GM19099 (cell line): ENCODE data around the gene POLR3G.
A peak's percentile ranks its signal among the peaks of the same experiment; 100 is the strongest.

Experiments
- POLR2A ChIP-seq: IDR thresholded peaks from 3 replicates; pipeline ENCODE4 v1.6.1; 2011; ENCODE audit warnings: low read depth; ENCODE audit not compliant: insufficient read length; ENCODE audit errors: extremely low read depth

The POLR3G gene

DNA sequence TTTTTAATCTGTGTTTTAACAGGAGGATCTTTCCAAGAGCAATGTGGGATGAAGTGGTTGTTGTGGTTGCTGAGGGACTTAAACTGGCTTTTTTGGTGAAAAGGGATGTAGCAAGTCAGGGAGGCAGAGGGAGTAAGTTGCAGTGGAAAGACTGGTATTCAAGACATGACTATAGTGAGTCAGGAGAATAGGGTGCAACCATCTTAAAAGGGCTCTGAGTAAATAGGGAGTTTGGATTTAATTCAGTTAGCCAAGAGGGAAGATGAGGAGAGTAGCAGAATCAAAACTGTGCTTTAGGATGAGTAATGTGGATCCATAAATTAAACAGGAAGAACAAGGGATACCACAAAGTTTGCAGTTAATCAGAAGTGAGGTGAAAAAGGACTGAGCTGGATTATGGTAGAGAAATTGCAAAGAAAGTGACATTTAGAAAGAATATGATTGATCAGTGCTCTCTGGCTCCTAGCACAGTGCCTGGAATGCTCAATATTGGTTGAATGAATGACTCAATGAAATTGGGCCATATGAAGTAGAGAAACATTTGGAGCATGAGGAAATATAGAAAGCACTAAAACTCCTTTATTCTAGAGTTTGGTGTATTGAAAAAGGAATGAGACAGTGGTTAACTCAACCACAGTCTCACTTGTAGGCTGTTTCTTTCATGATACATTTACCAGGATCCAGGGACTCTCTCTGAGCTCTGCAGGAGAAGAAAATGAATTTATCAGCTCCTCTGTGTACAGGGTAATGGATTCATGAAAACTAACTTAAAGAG is 5.1 kb downstream of the POLR3G start:
- no peak for TF ChIP-seq POLR2A

DNA sequence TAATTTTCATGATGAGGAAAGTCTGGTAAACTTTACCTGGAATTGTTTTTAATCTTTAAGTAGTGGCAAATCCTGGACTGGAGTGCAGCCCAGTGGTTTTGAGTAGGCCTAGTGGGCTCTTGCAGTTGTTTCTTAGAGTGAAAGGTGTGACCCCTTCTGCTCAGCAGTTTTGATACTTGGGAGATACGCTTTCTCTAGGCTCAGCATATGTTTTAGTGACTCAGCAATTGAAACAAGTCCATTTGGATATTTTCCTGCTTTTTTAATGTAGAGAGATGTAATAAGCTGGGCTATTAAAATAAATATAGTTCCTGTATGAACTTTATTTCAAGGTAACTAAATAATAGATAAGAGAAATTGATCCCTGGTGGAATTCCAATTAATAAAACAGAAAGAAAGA is 6.0 kb downstream of the POLR3G start:
- TF ChIP-seq POLR2A: no peak

DNA sequence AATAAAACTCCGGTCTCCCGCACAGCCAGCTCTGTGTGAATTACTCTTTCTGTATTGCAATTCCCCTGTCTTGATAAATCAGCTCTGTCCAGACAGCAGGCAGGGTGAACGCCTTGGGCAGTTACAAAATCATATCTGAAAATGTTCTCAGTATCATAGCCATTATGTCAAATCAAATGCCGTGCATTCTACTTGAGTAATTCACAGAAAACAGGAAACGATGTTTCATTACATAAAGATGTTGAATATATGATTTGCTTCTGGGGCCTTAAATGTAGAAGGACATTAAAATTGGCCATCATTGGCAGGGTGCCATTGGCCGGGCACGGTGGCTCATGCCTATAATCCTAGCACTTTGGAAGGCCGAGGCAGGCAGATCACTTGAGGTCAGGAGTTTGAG is 8.5 kb downstream of the POLR3G start:
- TF ChIP-seq POLR2A: no peak

DNA sequence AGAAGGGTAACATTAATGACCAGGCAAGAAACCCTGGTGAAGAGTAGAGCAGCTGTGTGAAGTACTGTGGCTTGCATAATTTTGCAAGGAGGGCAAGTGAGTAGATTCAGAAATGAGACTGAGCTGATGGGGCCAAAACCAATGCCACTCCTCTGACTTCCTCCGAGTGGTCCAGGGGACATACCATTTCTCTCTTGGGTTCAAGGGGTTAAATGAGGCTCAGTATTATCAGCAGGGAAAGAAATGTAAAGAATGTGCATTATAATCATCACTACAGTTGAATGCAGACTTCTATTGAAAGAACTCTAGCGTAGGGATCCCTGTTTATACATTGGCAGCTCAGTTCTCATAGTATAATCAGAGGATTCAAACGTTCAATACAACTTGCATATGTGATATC is 9.9 kb downstream of the POLR3G start:
- TF ChIP-seq POLR2A: no peak

DNA sequence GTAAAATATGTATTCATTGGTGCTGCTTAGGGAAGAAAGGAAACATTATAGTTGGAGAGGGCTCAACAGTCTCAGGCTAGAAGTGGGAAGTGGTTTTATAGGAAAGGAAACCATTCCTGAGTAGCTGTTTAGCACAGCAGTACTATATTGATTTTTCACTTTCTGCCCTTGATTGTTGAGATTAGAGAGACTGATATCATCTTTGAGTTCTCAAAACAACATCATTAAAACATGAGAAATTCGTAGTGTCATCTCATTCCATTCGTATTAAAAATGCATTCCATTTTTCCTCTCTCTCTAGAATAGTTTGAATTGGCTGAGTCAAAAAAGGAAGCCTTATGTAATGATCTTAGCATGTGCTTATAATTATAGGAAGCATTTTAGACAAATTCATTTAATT is 14.1 kb downstream of the POLR3G start:
- no peak for TF ChIP-seq POLR2A

DNA sequence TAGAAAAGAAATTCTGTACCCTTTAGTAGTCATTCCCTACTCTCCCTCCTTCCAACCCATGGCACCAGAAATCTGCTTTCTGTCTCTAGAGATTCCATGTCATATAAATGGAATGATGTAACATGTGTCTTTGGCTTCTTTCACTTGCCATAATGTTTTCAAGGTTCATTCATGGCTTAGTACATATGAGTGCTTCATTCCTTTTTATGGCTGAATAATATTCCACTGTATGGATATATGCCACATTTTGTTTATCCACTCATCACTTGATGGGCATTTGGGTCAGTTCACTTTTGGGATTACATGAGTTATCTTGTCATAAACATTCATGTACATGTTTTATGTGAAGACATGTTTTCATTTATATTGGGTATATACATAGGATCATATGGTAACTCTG is 19.4 kb downstream of the POLR3G start:
- no peak for TF ChIP-seq POLR2A

DNA sequence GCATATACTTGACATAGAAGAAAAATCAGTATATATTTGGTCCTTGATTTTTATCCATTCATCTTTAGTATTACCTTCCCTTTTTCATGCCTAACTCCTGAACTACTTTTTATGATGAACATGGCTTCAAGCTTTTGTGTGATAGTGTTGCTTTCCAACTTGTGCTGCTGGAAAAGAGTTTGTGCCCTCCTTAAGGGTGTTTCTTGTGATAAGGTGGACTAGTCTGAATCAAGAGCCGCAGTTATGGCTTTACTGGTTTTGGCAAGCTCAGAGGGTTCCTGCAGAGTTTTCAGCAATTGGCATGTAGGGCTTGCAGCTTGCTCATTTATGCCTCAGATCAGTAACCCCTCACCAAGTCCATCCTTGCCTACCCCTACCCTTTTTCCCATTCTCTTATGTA is 20.5 kb downstream of the POLR3G start:
- TF ChIP-seq POLR2A: no peak

DNA sequence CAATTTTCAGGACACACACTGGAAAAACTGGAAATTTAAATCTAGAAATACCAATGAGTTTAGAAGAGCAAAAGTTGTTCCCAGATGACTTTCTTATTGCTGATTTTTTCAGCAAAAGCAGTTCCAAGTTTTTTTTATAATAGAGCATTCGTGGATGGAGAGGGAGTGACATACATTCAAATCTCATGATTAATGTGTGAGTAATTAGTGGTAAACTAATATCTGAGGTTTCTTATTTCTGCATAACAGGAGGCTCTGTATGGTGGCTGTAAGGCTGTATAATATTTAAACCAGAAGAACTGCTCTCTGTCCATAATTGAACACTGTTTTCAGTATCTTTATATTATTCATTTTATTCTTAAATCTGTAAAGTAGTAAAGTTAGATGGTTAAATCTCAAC is 28.9 kb downstream of the POLR3G start:
- TF ChIP-seq POLR2A: no peak

DNA sequence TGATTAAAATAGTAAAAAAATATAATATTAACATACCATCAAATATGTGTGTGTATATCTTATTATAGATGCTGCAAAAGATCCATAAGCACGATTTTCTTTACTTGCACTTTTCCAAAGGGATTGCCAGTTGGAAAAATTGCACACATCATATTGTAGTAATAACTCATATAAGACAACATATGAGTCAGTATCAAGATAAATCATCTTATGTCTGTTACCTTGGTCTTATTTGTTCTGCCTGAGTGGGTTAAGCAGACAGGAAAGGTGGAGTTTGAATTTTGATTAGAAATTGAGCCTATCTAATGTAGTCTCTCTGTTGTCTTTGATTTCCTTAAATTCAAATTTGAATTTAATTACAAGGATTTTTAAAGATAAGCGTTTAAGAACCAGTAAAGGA is 30.1 kb downstream of the POLR3G start:
- TF ChIP-seq POLR2A: no peak

DNA sequence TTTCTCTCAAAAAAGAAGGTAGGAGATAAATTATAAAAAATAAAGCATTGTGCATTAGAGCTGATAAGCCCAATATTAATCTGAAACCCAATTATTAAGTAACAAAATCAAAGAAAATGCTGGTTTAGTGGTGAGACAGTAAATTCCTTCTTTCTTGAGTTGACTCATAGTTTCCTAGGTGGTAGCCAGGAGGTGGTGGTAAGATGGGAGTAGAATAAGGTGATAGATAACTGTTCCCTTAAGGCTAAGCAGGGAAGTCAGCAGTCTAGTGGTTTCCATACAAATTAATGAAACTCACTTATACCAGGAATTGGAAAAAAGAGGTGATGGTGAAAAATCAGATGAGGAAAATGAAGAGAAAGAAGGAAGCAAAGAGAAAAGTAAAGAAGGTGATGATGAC is 31.6 kb downstream of the POLR3G start:
- no peak for TF ChIP-seq POLR2A

DNA sequence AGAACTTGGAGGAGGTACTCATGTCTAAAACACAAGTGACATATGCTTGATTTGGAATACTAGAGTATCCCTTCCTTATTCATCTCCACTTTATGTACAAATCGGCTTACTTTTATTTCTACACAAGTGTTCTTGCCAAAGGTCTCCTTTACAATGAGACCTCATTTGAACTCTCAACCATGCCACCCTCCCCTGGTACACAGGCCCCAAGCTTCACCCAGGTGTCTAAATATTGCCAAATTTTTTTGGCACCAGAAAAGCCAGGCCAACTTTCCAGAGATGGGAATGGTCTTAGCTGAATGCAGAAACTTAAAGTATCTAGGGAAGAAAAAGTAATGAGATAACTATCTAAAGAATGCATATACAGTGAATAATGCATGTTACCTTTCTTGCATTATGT is 35.8 kb downstream of the POLR3G start:
- TF ChIP-seq POLR2A: no peak

DNA sequence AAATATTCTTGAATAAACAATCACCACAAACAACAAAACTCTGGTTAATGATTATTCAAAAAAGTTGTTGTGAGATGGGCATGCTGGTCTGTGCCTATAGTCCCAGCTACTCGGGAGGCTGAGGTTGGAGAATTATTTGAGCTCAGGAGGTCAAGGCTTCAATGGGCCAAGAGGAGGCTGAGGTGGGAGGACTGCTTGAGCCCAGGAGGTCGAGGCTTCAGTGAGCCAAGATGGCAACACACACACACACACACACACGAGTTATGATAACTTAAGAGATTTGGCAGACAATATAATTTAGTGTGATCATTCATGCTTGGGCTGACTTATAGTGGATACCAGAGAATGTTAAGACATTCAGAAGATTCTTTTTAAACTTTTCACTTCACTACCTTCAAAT is 39.9 kb downstream of the POLR3G start:
- TF ChIP-seq POLR2A: no peak

DNA sequence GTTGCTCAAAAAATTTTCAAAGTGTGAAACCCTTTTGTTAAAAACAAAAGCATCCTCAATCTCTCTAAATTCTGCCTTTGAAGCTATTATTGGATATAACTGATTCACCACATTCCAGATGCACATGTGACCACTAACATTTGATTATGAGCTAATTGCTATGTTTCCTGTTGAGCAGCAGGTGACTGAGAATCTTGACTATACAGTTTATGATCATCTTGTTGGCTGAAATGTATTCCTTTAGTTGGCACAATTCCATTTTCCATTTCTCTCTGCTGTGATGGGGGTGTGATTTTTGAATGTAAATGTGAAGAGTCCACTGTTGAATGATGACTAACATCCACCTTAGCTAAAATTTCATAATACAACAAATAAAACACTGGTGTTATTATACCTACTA is 44.0 kb downstream of the POLR3G start:
- TF ChIP-seq POLR2A: no peak

DNA sequence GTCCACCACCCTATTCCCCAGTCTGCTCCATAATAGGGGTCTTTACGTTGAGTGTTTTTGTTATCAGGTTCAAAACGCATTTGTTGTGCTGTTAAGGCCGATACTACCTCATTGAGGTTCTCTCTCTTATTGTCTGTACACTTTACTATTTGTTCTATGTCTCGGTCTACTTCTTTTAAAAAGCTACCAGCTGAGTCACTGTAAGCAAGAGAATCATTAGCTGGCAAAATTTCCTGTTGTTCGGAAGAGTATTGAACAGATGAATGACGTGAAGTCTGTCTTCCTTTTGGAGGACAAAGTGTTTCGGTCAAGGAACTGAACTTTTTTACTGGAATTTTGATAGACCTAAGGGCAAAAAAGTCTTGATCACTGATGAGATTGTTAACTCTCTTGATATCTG is 44.4 kb downstream of the POLR3G start:
- TF ChIP-seq POLR2A: no peak

DNA sequence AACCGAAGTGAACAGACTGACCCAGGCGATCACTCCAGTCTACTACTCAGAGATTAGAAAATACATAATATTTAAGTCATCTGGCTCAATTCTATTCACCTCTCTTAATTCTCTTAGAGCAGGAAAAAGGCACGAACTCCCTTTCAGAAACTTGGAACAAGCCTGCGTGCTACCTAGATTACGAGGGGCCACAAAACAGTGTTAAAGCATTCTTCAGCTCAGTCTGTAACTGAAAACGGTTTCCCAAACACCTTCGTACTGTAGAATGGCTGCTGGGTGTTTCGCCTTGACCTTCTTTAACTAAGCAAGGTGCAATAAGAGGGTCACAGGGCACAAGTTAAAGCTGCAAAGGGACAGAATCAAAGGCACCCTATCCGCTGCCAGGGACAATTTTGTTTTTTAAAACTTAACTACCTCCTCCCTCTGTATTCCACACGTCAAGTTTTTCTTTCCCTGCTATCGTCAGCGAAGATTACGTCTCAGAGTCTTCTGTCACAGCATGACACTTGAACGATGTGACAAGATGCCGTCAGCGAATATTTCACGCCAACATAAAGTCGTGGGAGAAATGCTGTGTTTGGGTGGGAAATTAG is 54.0 kb downstream of the POLR3G start:
- TF ChIP-seq POLR2A: no peak

DNA sequence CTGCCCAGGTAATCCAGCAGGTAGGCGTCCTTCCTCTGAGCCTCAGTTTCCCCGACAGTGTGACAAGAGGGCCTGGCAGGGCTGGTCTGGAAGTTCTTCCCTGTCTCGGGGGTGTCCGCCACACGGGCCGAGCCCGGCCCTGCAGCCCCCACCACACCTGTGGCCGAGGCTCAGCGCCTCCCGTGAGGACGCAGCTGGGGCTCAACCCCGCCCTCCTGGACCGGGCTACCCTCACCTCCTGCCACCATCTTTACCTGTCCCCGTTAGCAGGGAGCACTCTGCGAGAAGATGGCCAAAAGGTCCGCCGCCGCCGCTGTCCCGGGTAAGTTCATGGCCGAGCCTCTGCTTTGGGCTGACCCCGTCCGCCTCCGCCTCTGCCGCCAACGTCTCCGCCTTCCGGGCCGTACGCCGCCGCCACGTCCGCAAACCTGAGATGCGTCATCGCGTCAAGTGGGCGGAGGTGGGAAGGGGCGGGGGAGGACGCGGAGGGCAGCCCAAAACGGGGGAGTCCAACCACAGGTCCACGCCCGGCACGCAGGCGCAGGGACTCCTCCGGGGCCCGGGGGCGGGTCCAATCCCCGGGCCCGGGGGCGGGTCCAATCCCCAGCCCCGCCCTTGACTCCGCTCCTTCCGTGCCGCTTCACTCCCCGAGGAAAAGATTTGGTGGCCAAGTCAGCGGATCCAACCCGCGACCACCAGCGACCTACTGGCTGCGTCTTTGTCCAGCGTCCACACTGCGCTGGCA is 54.7 kb downstream of the POLR3G start, which contains the start of gene LYSMD3:
LYSMD3 (minus strand) TSS at position 391 of the 745 bp plus-strand sequence. CDS start 4,295 bp downstream, outside the sequence.
- peak; percentile 88 for TF ChIP-seq POLR2A

DNA sequence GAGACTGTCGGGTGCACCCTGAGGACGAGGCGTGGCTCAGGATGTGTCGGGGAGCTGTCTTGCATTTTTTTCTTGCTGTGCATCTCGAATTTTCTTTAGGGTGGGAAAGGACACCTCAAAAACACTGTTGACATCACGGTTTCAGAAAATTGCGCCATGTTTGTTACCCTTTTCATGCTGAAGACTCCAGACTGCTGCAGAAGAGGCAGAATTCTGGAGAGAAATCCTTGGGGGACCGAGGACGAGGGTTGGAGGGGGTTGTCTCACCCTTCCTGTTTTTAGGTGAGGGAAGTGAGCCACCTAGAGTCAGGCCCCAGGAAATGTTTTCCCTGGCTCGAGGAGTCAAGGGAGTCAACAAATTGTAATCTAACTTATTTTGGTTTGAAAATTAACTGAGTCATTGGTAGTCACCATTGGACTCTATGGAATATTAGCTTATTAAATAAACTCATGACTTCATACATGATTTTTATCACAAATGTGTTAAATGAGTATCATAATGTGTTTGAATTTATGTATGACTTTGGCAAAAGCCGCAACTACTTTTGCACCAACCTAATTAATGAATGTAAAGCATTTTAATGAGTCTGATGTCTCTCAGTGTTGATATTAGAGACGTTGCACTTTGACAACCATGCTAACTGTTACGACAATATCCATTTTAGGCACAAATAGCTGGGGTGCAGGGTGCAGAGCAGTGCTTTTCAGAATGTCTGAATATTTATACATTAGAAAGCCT is 55.4 kb downstream of the POLR3G start:
- TF ChIP-seq POLR2A: no peak
